PC-3 (cell line): ENCODE measurements around the gene SNTG2. TPM values are rescaled to one million over a fixed set of nuclear protein-coding genes. Genes with fewer than 3 reads are reported as not detected.

Experiments
- ATAC-seq: fragments of 200-7000 bp; cut with Tn5 transposase; 2 replicates; pipeline ENCODE4 v1.9.1; 2020; ENCODE audit warnings: mild to moderate bottlenecking, moderate library complexity
- BruUV-seq: library from RNA; stranded (reverse); fragments of 400-500 nt; replicated peaks from 2 replicates; lab custom pipeline; 2021; lab: Mats Ljungman, UMichigan
- CTCF ChIA-PET: fragments of 300-600 bp; sonication (Branson Sonifier 250); formaldehyde crosslinking; loops from one replicate; lab custom pipeline; 2022; ENCODE audit warnings: antibody characterized with exemption; lab: Charles Lee
- POLR2A ChIA-PET: fragments of 300-600 bp; sonication (Branson Sonifier 250); formaldehyde crosslinking; loops from one replicate; lab custom pipeline; 2022; ENCODE audit warnings: antibody characterized with exemption; ENCODE audit not compliant: unreplicated experiment; lab: Charles Lee
- DNase-seq: peaks from one replicate; pipeline ENCODE4 v3.0.0-alpha.2; 2015
- H2AFZ ChIP-seq: fragments of 300-600 bp; sonication (generic); 2 replicates; pipeline ENCODE4 v1.6.0; 2016; ENCODE audit warnings: antibody characterized with exemption, low read length
- H3F3A ChIP-seq: fragments of 300-600 bp; sonication (generic); one replicate; pipeline ENCODE4 v1.6.0; 2017; ENCODE audit warnings: antibody characterized with exemption, low read length, control low read depth, mild to moderate bottlenecking; ENCODE audit not compliant: unreplicated experiment
- H3K27ac ChIP-seq: fragments of 300-600 bp; sonication (generic); 2 replicates; pipeline ENCODE4 v1.5.1; 2016; ENCODE audit warnings: mild to moderate bottlenecking, low read length
- H3K27me3 ChIP-seq: fragments of 300-600 bp; sonication (generic); 2 replicates; pipeline ENCODE4 v1.6.1; 2016; ENCODE audit warnings: low read length, mixed read lengths
- H3K36me3 ChIP-seq: fragments of 300-600 bp; sonication (generic); 2 replicates; pipeline ENCODE4 v1.6.1; 2016; ENCODE audit warnings: low read depth, mixed run types, low read length, mixed read lengths
- H3K4me1 ChIP-seq: fragments of 300-600 bp; sonication (generic); 2 replicates; pipeline ENCODE4 v1.5.1; 2016; ENCODE audit warnings: low read length; ENCODE audit not compliant: insufficient read depth
- H3K4me2 ChIP-seq: fragments of 300-600 bp; sonication (generic); 2 replicates; pipeline ENCODE4 v1.6.0; 2016; ENCODE audit warnings: low read length
- H3K4me3 ChIP-seq: fragments of 300-600 bp; sonication (generic); 2 replicates; pipeline ENCODE4 v1.5.1; 2016; ENCODE audit warnings: mild to moderate bottlenecking, low read length, mixed read lengths
- H3K79me2 ChIP-seq: fragments of 300-600 bp; sonication (generic); 2 replicates; pipeline ENCODE4 v1.6.1; 2017; ENCODE audit warnings: low read length, mixed read lengths
- H3K9ac ChIP-seq: fragments of 300-600 bp; sonication (generic); 2 replicates; pipeline ENCODE4 v1.6.0; 2016; ENCODE audit warnings: mild to moderate bottlenecking, low read length
- H3K9me2 ChIP-seq: fragments of 300-600 bp; sonication (generic); replicated peaks from 2 replicates; pipeline ENCODE4 v1.6.1; 2016; ENCODE audit warnings: mixed run types, low read length, mixed read lengths
- H3K9me3 ChIP-seq: fragments of 300-600 bp; sonication (generic); 2 replicates; pipeline ENCODE4 v1.6.1; 2016; ENCODE audit warnings: low read length, mixed read lengths
- H4K20me1 ChIP-seq: fragments of 300-600 bp; sonication (generic); 2 replicates; pipeline ENCODE4 v1.6.1; 2016; ENCODE audit warnings: low read length, mixed read lengths
- EZH2 ChIP-seq: fragments of 300-600 bp; sonication (generic); IDR thresholded peaks from one replicate; pipeline ENCODE4 v1.6.1; 2017; ENCODE audit warnings: antibody characterized with exemption, mild to moderate bottlenecking, low read length; ENCODE audit not compliant: unreplicated experiment
- EZH2phosphoT487 ChIP-seq: fragments of 300-600 bp; sonication (generic); IDR thresholded peaks from 2 replicates; pipeline ENCODE4 v1.6.1; 2018; ENCODE audit warnings: mild to moderate bottlenecking, antibody characterized with exemption, low read length, borderline replicate concordance
- intact Hi-C: fragments of 100-400 bp; cut with micrococcal nuclease; formaldehyde crosslinking; loops from 2 replicates; pipeline ENCODE4 v1.9.0; 2023
- total RNA-seq: library from RNA; depleted of rRNA; stranded (reverse); fragments of >200 nt; gene quantifications from 2 replicates; pipeline ENCODE4 v1.2.3, GENCODE V29; 2014
- TF ChIP-seq, protein P1 (sequence below): fragments of 300-600 bp; sonication (generic); conservative IDR thresholded peaks from 2 replicates; pipeline ENCODE4 v1.5.1; 2017; ENCODE audit warnings: antibody characterized with exemption, low read depth, mild to moderate bottlenecking, low read length

SNTG2 gene
- total RNA-seq, 1 experiment from 2014 or later, result not detected

DNA sequence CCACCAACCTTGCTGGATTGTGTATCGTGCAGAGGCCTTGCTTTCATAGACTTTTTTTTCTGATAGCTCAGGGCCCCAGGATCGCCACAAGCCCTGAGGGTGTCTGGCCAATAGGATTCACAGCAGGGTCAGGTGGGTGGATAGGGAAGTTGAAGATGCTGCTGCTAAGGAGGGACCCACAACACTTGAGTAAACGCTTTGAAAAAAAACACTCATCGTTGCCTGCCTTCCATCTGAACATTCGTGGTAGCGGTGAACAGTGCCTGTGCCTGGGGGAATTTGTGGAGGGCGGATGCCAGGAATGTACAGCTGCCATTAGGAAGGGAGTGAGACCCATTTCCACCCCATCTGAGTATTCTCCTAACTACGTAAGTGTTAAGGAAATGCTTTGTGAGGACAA is 358.0 kb downstream of the SNTG2 start:
- Histone ChIP-seq H3K79me2 (no peaks in the 10 kb centered on the region), H3K27ac (no peak overlapping the region), H3K9me3 (no peaks in the 10 kb centered on the region), H2AFZ (no peak overlapping the region), H3K9ac (no peak overlapping the region), H3K4me1 (no peaks in the 10 kb centered on the region), H3K4me3 (no peak overlapping the region), H3F3A (no peaks in the 10 kb centered on the region), H3K27me3 (peaks cover 99% of the 10 kb centered on the region), H3K9me2 (no peaks in the 10 kb centered on the region), H4K20me1 (no peaks in the 10 kb centered on the region), H3K36me3 (no peaks in the 10 kb centered on the region), H3K4me2 (no peak overlapping the region)
- ATAC-seq (no peak), DNase-seq (no peak)
- intact Hi-C loops, result no loop called here
- TF ChIP-seq EZH2phosphoT487 (no peak), EZH2 (no peak)
- TF ChIP-seq, protein P1, sequence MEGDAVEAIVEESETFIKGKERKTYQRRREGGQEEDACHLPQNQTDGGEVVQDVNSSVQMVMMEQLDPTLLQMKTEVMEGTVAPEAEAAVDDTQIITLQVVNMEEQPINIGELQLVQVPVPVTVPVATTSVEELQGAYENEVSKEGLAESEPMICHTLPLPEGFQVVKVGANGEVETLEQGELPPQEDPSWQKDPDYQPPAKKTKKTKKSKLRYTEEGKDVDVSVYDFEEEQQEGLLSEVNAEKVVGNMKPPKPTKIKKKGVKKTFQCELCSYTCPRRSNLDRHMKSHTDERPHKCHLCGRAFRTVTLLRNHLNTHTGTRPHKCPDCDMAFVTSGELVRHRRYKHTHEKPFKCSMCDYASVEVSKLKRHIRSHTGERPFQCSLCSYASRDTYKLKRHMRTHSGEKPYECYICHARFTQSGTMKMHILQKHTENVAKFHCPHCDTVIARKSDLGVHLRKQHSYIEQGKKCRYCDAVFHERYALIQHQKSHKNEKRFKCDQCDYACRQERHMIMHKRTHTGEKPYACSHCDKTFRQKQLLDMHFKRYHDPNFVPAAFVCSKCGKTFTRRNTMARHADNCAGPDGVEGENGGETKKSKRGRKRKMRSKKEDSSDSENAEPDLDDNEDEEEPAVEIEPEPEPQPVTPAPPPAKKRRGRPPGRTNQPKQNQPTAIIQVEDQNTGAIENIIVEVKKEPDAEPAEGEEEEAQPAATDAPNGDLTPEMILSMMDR, result no peak
- BruUV-seq, result no TSS peak
- POLR2A ChIA-PET, result no interaction called here
- CTCF ChIA-PET, result no interaction called here

DNA sequence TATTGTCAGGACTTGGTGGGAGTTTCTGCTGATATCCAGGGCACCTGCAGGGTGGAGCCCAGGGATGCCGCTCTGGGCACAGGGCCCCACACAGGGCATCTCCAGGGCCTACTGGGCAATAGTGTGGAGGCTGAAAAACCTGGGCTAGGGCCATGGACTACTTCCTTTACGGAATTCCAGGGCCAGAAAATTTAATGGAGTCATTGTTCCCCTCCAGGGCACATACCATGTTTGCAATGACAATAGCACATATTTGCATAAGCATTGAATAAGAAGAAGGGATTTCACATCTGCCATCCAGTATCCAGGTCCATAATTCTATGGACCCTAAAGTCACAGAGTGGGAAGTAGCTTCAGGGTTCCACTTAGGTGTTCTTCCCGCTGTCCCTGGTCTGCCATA is 358.9 kb downstream of the SNTG2 start:
- Histone ChIP-seq H3K79me2 (no peaks in the 10 kb centered on the region), H3K9ac (no peak overlapping the region), H3K9me3 (no peaks in the 10 kb centered on the region), H3K36me3 (no peaks in the 10 kb centered on the region), H3K4me1 (no peaks in the 10 kb centered on the region), H2AFZ (no peak overlapping the region), H3K27ac (no peak overlapping the region), H4K20me1 (no peaks in the 10 kb centered on the region), H3K9me2 (no peaks in the 10 kb centered on the region), H3F3A (no peaks in the 10 kb centered on the region), H3K4me3 (no peak overlapping the region), H3K27me3 (peaks cover 99% of the 10 kb centered on the region), H3K4me2 (no peak overlapping the region)
- CTCF ChIA-PET, result no interaction called here
- BruUV-seq, result no TSS peak
- POLR2A ChIA-PET, result no interaction called here
- DNase-seq (no peak), ATAC-seq (no peak)
- TF ChIP-seq EZH2phosphoT487 (no peak), EZH2 (no peak)
- TF ChIP-seq, protein P1, result no peak
- intact Hi-C loops, result no loop called here

DNA sequence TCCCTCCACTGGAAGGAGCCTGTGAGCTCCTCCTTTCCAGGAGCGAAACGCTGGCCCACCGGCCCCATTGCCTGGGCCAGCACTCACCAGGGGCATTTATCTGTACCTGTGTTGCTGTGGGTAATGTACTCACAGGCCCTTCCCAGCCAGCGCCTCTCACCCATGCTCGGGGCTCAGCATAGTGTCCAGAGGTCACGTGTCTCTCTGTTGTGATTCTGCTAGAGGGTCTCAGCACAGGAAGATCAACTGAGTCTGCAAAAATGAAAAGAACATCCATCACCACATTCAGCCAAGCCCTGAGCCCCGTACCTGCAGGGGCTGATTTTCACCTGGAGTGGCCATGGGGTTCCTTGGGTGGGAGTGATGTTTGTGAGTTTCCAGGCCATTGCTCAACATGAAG is 359.6 kb downstream of the SNTG2 start:
- POLR2A ChIA-PET, result no interaction called here
- Histone ChIP-seq H3K27me3 (peaks cover 97% of the 10 kb centered on the region), H3K4me2 (no peak overlapping the region), H3K9ac (no peak overlapping the region), H3K4me1 (no peaks in the 10 kb centered on the region), H3K79me2 (no peaks in the 10 kb centered on the region), H3K9me3 (no peaks in the 10 kb centered on the region), H3K27ac (no peak overlapping the region), H3K9me2 (no peaks in the 10 kb centered on the region), H3K4me3 (no peak overlapping the region), H4K20me1 (no peaks in the 10 kb centered on the region), H3K36me3 (no peaks in the 10 kb centered on the region), H3F3A (no peaks in the 10 kb centered on the region), H2AFZ (no peak overlapping the region)
- CTCF ChIA-PET, result no interaction called here
- no peak for ATAC-seq
- DNase-seq, result no peak
- intact Hi-C loops, result no loop called here
- TF ChIP-seq, protein P1, result no peak
- TF ChIP-seq EZH2 (no peak), EZH2phosphoT487 (no peak)
- no TSS peak for BruUV-seq
